ENCODE measurements around the gene LILRB5. TPM values are rescaled to one million over a fixed set of nuclear protein-coding genes. Genes with fewer than 3 reads are reported as not detected.
A peak's percentile ranks its signal among the peaks of the same experiment; 100 is the strongest.

LILRB5 gene
- total and polyA plus RNA-seq, 9 of the 15 experiments (the other 6 are each of a cell fraction or from before 2014, with no cell fraction given) = not detected

DNA sequence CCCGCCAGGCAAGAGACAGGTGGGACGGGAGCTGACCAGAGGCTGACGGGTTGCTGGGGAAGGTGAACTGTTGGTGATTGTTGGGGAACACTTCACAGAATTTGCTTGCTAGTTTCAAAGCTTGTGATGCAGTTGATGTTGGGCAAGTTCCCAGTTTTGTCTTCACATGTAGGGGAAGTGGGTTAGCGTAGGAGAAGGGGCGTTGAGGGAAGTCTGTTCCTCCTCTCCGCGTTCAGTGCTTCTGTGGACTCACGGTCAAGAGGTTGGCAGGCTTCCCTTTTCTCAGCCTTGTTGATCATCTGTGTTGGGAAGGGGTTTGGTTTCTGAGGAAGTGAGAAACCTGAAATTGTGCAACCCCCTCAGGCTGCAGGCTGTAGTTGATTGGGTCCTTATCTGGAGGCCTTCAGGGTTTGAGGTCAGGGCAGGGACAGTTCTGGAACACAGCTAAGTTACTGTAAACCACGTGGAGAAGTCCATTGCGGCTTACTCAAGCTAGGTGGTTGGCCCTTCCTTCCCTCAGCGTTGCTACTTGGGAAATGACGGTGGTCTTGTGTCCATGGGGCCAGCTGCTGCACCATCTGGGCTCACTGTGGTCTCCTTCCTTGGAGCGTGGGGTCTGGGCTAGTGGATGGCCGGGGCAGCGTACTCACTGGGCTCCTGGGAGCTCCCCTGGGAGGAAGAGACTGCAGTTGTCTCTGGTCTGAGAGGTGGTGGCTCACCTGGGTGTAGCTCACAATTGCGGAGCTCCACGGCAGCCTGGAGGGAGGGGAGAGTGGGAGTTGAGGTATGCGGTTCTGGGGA is 48.9 kb downstream of the LILRB5 start (continued):
- TF ChIP-seq KDM4B (IDR thresholded peaks at IDR 0.05; ENCODE audit: borderline replicate concordance in 2 of 2, low read depth in 1 of 2) = peak in 1 of 2 experiments; percentile 43; a peak in 1 of 4 replicates
- TF ChIP-seq ZNF75A (CRISPR knock-in tag; IDR thresholded peaks at IDR 0.05) = 0 out of 2 replicates have a peak, but pooled peaks have one; percentile 28
- TF ChIP-seq, protein P1, sequence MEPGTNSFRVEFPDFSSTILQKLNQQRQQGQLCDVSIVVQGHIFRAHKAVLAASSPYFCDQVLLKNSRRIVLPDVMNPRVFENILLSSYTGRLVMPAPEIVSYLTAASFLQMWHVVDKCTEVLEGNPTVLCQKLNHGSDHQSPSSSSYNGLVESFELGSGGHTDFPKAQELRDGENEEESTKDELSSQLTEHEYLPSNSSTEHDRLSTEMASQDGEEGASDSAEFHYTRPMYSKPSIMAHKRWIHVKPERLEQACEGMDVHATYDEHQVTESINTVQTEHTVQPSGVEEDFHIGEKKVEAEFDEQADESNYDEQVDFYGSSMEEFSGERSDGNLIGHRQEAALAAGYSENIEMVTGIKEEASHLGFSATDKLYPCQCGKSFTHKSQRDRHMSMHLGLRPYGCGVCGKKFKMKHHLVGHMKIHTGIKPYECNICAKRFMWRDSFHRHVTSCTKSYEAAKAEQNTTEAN (CRISPR knock-in tag; IDR thresholded peaks at IDR 0.05) = no peak; the same call in 1 of the 2 replicates
- peak; percentile 70; the same call in 1 of the 2 replicates for TF ChIP-seq ZKSCAN8 (CRISPR knock-in tag; IDR thresholded peaks at IDR 0.05)
- TF ChIP-seq, protein P2, sequence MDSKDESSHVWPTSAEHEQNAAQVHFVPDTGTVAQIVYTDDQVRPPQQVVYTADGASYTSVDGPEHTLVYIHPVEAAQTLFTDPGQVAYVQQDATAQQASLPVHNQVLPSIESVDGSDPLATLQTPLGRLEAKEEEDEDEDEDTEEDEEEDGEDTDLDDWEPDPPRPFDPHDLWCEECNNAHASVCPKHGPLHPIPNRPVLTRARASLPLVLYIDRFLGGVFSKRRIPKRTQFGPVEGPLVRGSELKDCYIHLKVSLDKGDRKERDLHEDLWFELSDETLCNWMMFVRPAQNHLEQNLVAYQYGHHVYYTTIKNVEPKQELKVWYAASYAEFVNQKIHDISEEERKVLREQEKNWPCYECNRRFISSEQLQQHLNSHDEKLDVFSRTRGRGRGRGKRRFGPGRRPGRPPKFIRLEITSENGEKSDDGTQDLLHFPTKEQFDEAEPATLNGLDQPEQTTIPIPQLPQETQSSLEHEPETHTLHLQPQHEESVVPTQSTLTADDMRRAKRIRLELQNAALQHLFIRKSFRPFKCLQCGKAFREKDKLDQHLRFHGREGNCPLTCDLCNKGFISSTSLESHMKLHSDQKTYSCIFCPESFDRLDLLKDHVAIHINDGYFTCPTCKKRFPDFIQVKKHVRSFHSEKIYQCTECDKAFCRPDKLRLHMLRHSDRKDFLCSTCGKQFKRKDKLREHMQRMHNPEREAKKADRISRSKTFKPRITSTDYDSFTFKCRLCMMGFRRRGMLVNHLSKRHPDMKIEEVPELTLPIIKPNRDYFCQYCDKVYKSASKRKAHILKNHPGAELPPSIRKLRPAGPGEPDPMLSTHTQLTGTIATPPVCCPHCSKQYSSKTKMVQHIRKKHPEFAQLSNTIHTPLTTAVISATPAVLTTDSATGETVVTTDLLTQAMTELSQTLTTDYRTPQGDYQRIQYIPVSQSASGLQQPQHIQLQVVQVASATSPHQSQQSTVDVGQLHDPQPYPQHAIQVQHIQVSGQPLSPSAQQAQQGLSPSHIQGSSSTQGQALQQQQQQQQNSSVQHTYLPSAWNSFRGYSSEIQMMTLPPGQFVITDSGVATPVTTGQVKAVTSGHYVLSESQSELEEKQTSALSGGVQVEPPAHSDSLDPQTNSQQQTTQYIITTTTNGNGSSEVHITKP (IDR thresholded peaks at IDR 0.05; ENCODE audit: partially characterized antibody) = peak; percentile 81
- TF ChIP-seq CBX8 (IDR thresholded peaks at IDR 0.05; ENCODE audit: borderline replicate concordance, extremely low read depth, low read depth, low read length, poor library complexity, severe bottlenecking) = no peak
- TF ChIP-seq FOXP1 (CRISPR knock-in tag; IDR thresholded peaks at IDR 0.05) = peak; percentile 91
- TF ChIP-seq, protein P3, sequence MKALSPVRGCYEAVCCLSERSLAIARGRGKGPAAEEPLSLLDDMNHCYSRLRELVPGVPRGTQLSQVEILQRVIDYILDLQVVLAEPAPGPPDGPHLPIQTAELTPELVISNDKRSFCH (CRISPR knock-in tag; IDR thresholded peaks at IDR 0.05) = no peak
- TF ChIP-seq, protein P3 (tag; IDR thresholded peaks at IDR 0.05) = peak; percentile 79; the same call in 1 of the 2 replicates
- peak; percentile 81; the same call in 1 of the 2 replicates for TF ChIP-seq ESRRB (CRISPR knock-in tag; IDR thresholded peaks at IDR 0.05; ENCODE audit: borderline replicate concordance)
- TF ChIP-seq ZNF668 (CRISPR knock-in tag; IDR thresholded peaks at IDR 0.05) = no peak
- no peak for TF ChIP-seq PTBP1 (IDR thresholded peaks at IDR 0.05; ENCODE audit: low read depth, low read length)
- TF ChIP-seq ZNF589 (CRISPR knock-in tag; IDR thresholded peaks at IDR 0.05; ENCODE audit: low read depth) = peak; percentile 82; the same call in 1 of the 2 replicates
- TF ChIP-seq, protein P4, sequence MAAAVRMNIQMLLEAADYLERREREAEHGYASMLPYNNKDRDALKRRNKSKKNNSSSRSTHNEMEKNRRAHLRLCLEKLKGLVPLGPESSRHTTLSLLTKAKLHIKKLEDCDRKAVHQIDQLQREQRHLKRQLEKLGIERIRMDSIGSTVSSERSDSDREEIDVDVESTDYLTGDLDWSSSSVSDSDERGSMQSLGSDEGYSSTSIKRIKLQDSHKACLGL (CRISPR knock-in tag; IDR thresholded peaks at IDR 0.05; ENCODE audit: borderline replicate concordance, poor library complexity, severe bottlenecking) = peak; percentile 23
- TF ChIP-seq RBM14 (IDR thresholded peaks at IDR 0.05; ENCODE audit: borderline replicate concordance, insufficient read depth, low read depth, low read length) = no peak
- TF ChIP-seq, protein P5, sequence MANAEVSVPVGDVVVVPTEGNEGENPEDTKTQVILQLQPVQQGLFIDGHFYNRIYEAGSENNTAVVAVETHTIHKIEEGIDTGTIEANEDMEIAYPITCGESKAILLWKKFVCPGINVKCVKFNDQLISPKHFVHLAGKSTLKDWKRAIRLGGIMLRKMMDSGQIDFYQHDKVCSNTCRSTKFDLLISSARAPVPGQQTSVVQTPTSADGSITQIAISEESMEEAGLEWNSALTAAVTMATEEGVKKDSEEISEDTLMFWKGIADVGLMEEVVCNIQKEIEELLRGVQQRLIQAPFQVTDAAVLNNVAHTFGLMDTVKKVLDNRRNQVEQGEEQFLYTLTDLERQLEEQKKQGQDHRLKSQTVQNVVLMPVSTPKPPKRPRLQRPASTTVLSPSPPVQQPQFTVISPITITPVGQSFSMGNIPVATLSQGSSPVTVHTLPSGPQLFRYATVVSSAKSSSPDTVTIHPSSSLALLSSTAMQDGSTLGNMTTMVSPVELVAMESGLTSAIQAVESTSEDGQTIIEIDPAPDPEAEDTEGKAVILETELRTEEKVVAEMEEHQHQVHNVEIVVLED (CRISPR knock-in tag; IDR thresholded peaks at IDR 0.05) = no peak
- TF ChIP-seq OTX1 (CRISPR knock-in tag; IDR thresholded peaks at IDR 0.05) = peak; percentile 47
- no peak for TF ChIP-seq FOXA1 (IDR thresholded peaks at IDR 0.05; ENCODE audit: borderline replicate concordance)
